Hematopoietic multipotent progenitor cell treated with erythropoietin and hydrocortisone succinate and interleukin-3 and kit ligand, for 4 days (in vitro differentiated cells): ENCODE measurements around the gene PINLYP.
A peak's percentile ranks its signal among the peaks of the same experiment; 100 is the strongest.

Experiments used
- DNase-seq: peaks from one replicate; pipeline ENCODE4 v3.0.0-alpha.2; 2015

PINLYP gene

GRCh38 chr19:43551399-43552197, 24.0 kb upstream of the PINLYP start:
- DNase-seq, result no peak

GRCh38 chr19:43552198-43552450, 23.5 kb upstream of the PINLYP start:
- DNase-seq, result no peak

GRCh38 chr19:43552616-43553015, 23.0 kb upstream of the PINLYP start:
- no peak for DNase-seq

GRCh38 chr19:43553656-43554055, 21.9 kb upstream of the PINLYP start:
- no peak for DNase-seq

- no peak for DNase-seq
Observed at GRCh38 chr19:43554317-43554895, 21.2 kb upstream of the PINLYP start.

GRCh38 chr19:43555185-43555770, 20.3 kb upstream of the PINLYP start:
- DNase-seq, result peak; percentile 91

- peak; percentile 55 for DNase-seq
Observed at GRCh38 chr19:43560687-43561086, 14.9 kb upstream of the PINLYP start.

GRCh38 chr19:43561139-43561970, 14.2 kb upstream of the PINLYP start:
- no peak for DNase-seq

- DNase-seq, result no peak
Observed at GRCh38 chr19:43562226-43562697, 13.3 kb upstream of the PINLYP start.

GRCh38 chr19:43562698-43563241, 12.8 kb upstream of the PINLYP start:
- peak; percentile 98 for DNase-seq

- DNase-seq, result peak; percentile 38
Observed at GRCh38 chr19:43563816-43564457, 11.7 kb upstream of the PINLYP start.

- DNase-seq, result peak; percentile 45
Observed at GRCh38 chr19:43564800-43565199, 10.8 kb upstream of the PINLYP start.

GRCh38 chr19:43569657-43570056, 5.9 kb upstream of the PINLYP start:
- DNase-seq, result no peak

- peak; percentile 30 for DNase-seq
Observed at GRCh38 chr19:43570174-43570791, 5.3 kb upstream of the PINLYP start.

- DNase-seq, result no peak
Observed at GRCh38 chr19:43572171-43572588, 3.4 kb upstream of the PINLYP start.

GRCh38 chr19:43574424-43575155, 1.0 kb upstream of the PINLYP start:
- DNase-seq, result no peak

- DNase-seq, result no peak
Observed at GRCh38 chr19:43575955-43576878, 616 bp downstream of the PINLYP start.

GRCh38 chr19:43578787-43579186, 3.2 kb downstream of the PINLYP start:
- DNase-seq, result no peak

- peak; percentile 65 for DNase-seq
Observed at GRCh38 chr19:43581467-43581866, 5.9 kb downstream of the PINLYP start.

- DNase-seq, result no peak
Observed at GRCh38 chr19:43582495-43582894, 6.9 kb downstream of the PINLYP start.
